ENCODE results near the gene FAM117A.

The FAM117A gene

GRCh38 chr17:49708515-49709183, 55.3 kb downstream of the FAM117A start:
- DNase-seq (ENCODE audit: low read depth) = no peak

GRCh38 chr17:49707608-49708514, 56.1 kb downstream of the FAM117A start, which contains the start of gene SLC35B1:
TSS of gene SLC35B1 (minus strand) at chr17:49707964. CDS start at chr17:49707833, 131 bp downstream.
- DNase-seq (ENCODE audit: low read depth) = peak; percentile 97

- no peak for DNase-seq (ENCODE audit: low read depth)
These were observed 56.7 kb downstream of the FAM117A start for GRCh38 chr17:49707246-49707607.

GRCh38 chr17:49705254-49705653, 58.7 kb downstream of the FAM117A start:
- no peak for DNase-seq (ENCODE audit: low read depth)

GRCh38 chr17:49703557-49704277, 60.2 kb downstream of the FAM117A start:
- DNase-seq (ENCODE audit: low read depth) = no peak

- no peak for DNase-seq (ENCODE audit: low read depth)
These were observed 63.0 kb downstream of the FAM117A start for GRCh38 chr17:49700960-49701359.

- DNase-seq (ENCODE audit: low read depth) = no peak
These were observed 63.9 kb downstream of the FAM117A start for GRCh38 chr17:49699966-49700575.

- DNase-seq (ENCODE audit: low read depth) = no peak
These were observed 65.9 kb downstream of the FAM117A start for GRCh38 chr17:49698005-49698404.

- peak; percentile 27 for DNase-seq (ENCODE audit: low read depth)
These were observed 67.6 kb downstream of the FAM117A start for GRCh38 chr17:49696233-49696761.

GRCh38 chr17:49695698-49696232, 68.2 kb downstream of the FAM117A start:
- DNase-seq (ENCODE audit: low read depth) = no peak

GRCh38 chr17:49694847-49695697, 68.9 kb downstream of the FAM117A start:
- peak; percentile 32 for DNase-seq (ENCODE audit: low read depth)

- DNase-seq (ENCODE audit: low read depth) = no peak
These were observed 71.2 kb downstream of the FAM117A start for GRCh38 chr17:49692751-49693150.

GRCh38 chr17:49691677-49692191, 72.2 kb downstream of the FAM117A start:
- no peak for DNase-seq (ENCODE audit: low read depth)

GRCh38 chr17:49691086-49691676, 72.8 kb downstream of the FAM117A start:
- DNase-seq (ENCODE audit: low read depth) = no peak

GRCh38 chr17:49690256-49690655, 73.7 kb downstream of the FAM117A start:
- DNase-seq (ENCODE audit: low read depth) = no peak

GRCh38 chr17:49688848-49689247, 75.1 kb downstream of the FAM117A start:
- no peak for DNase-seq (ENCODE audit: low read depth)

GRCh38 chr17:49687878-49688491, 75.9 kb downstream of the FAM117A start:
- no peak for DNase-seq (ENCODE audit: low read depth)

GRCh38 chr17:49681106-49681979, 82.6 kb downstream of the FAM117A start:
- no peak for DNase-seq (ENCODE audit: low read depth)

- no peak for DNase-seq (ENCODE audit: low read depth)
These were observed 83.6 kb downstream of the FAM117A start for GRCh38 chr17:49680314-49680713.
